SH-SY5Y (cell line): ENCODE data around the gene CREB3L1.

Source experiments
- GATA2 ChIP-seq: IDR thresholded peaks from 2 replicates; pipeline ENCODE4 v1.6.1; 2011; ENCODE audit warnings: mild to moderate bottlenecking, low read depth, low read length
- GATA3 ChIP-seq: IDR thresholded peaks from 2 replicates; pipeline ENCODE4 v1.6.1; 2011; ENCODE audit warnings: low read depth, mild to moderate bottlenecking, low read length, moderate library complexity

DNA sequence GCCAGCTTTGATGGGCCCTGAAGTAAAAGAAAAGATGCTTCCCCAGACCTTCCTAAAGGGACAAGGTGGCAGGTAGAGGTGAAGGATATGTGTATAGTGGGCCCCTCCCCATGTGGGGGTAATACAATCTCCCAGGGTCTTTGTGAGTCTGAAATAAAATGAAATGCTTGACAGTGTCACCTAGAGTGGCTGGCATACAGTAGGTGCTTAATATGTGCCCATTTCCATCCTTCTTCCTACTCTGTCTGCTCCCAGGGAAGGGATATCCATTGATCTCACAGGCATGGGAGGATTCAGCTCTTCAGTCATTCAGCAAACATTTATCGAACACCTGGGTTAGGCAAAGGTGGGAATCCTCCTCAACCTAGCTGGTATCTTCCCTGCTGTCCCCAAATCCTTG lies 6.1 kb upstream of the CREB3L1 start:
- TF ChIP-seq GATA3: no peak
- no peak for TF ChIP-seq GATA2
